Activated CD8-positive, alpha-beta T cell treated with anti-CD3 and anti-CD28 coated beads for 36 hours (primary cell): Measurements from ENCODE around the gene WNT11. TPM values are rescaled to one million over a fixed set of nuclear protein-coding genes. Genes with fewer than 3 reads are reported as not detected.

ENCODE experiments used
- ATAC-seq: fragments of 200-7000 bp; cut with Tn5 transposase; one replicate; pipeline ENCODE4 v1.10.0; 2021; ENCODE audit warnings: mild to moderate bottlenecking, moderate library complexity
- CTCF ChIA-PET: fragments of 350-600 bp; sonication (Branson Sonifier 250); formaldehyde crosslinking; loops from one replicate; lab custom pipeline; 2021; ENCODE audit warnings: antibody characterized with exemption; lab: Charles Lee
- POLR2A ChIA-PET: fragments of 350-600 bp; sonication (Branson Sonifier 250); formaldehyde crosslinking; loops from one replicate; lab custom pipeline; 2021; ENCODE audit warnings: antibody characterized with exemption; lab: Charles Lee
- DNase-seq: peaks from one replicate; pipeline ENCODE4 v3.0.0-alpha.2; 2020
- H3K27ac Mint-ChIP-seq: one replicate; pipeline ENCODE4 v1.8.0; 2021; ENCODE audit warnings: mild to moderate bottlenecking, mixed read lengths
- H3K27me3 Mint-ChIP-seq: one replicate; pipeline ENCODE4 v1.8.0; 2021; ENCODE audit warnings: mixed read lengths
- H3K36me3 Mint-ChIP-seq: one replicate; pipeline ENCODE4 v1.8.0; 2021; ENCODE audit warnings: low read depth, mixed read lengths
- H3K4me1 Mint-ChIP-seq: one replicate; pipeline ENCODE4 v1.8.0; 2021; ENCODE audit warnings: low read depth, mixed read lengths
- H3K4me3 Mint-ChIP-seq: one replicate; pipeline ENCODE4 v1.8.0; 2021; ENCODE audit warnings: mild to moderate bottlenecking, moderate library complexity, mixed read lengths
- H3K9me3 Mint-ChIP-seq: one replicate; pipeline ENCODE4 v1.8.0; 2021; ENCODE audit warnings: mixed read lengths
- intact Hi-C: fragments of 100-400 bp; cut with micrococcal nuclease; formaldehyde crosslinking; loops from one replicate; pipeline ENCODE4 v1.10.0; 2022
- total RNA-seq, 2 experiments: library from RNA; stranded (reverse); gene quantifications; one replicate each; pipeline ENCODE4 v1.2.3, GENCODE V29; 2021
- TF ChIP-seq, protein P1 (sequence below): fragments of 200-600 bp; IDR thresholded peaks from one replicate; pipeline ENCODE4 v1.8.0; 2022; ENCODE audit warnings: antibody characterized with exemption, mild to moderate bottlenecking

WNT11 gene
- total RNA-seq, 2 experiments from 2014 or later = 0.32 to 0.43 TPM

DNA sequence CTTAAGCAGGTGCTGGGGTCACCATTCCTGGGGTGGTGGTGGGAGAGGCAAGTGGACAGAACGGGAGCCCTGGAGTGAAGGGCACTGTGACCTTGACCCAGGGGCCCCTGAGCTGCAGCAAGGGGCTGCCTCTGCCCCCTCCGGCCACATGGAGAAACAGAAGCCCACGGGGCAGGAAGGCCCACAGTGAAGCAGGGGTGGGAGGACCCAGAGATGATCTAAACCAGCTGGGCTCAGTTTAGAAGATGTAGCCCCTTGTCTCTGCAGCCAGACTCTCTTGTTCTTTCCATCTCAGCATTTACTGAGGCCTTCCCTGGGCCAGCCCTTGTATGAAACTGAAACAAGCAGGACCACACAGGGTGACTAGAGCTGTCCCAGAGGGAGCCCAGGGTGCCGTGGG lies 30.5 kb downstream of the WNT11 start:
- H3K27me3 Mint-ChIP-seq = no peaks in the 10 kb centered on the region
- POLR2A ChIA-PET = no interaction called here

DNA sequence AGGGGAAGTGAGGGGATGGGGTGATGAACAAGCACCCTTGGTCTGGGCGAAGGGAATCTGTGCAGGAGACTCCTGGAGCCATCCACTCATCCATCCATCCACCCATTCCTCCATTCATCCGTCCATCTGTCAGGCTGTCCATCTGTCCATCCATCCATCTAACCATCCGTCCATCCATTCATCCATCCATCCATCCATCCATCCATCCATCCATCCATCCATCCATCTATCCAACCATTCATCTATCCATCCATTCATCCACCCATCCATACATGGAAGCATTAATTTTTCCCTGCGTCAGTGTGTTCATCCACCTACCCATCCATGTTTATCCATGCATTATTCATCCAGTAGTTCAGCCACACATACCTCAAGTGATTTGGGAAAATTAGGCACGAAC lies 32.0 kb downstream of the WNT11 start:
- TF ChIP-seq, protein P1, sequence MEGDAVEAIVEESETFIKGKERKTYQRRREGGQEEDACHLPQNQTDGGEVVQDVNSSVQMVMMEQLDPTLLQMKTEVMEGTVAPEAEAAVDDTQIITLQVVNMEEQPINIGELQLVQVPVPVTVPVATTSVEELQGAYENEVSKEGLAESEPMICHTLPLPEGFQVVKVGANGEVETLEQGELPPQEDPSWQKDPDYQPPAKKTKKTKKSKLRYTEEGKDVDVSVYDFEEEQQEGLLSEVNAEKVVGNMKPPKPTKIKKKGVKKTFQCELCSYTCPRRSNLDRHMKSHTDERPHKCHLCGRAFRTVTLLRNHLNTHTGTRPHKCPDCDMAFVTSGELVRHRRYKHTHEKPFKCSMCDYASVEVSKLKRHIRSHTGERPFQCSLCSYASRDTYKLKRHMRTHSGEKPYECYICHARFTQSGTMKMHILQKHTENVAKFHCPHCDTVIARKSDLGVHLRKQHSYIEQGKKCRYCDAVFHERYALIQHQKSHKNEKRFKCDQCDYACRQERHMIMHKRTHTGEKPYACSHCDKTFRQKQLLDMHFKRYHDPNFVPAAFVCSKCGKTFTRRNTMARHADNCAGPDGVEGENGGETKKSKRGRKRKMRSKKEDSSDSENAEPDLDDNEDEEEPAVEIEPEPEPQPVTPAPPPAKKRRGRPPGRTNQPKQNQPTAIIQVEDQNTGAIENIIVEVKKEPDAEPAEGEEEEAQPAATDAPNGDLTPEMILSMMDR = no peak
- H3K4me1 Mint-ChIP-seq = peaks cover 5% of the 10 kb centered on the region
- POLR2A ChIA-PET = no interaction called here
- H3K27me3 Mint-ChIP-seq = no peaks in the 10 kb centered on the region
- H3K27ac Mint-ChIP-seq = no peak overlapping the region
- H3K4me3 Mint-ChIP-seq = no peak overlapping the region
- H3K36me3 Mint-ChIP-seq = no peaks in the 10 kb centered on the region
- ATAC-seq = no peak
- CTCF ChIA-PET = no interaction called here
- no peak for DNase-seq
- intact Hi-C loops = no loop called here
- H3K9me3 Mint-ChIP-seq = no peaks in the 10 kb centered on the region

More for the DNA sequence above, 30.5 kb downstream of the WNT11 start:
- H3K36me3 Mint-ChIP-seq = no peaks in the 10 kb centered on the region
- no peak for DNase-seq
- CTCF ChIA-PET = interaction anchor here (1.1 kb wide), 1 partner anchor 23 kb away, joined by 3 read pairs; no protein-coding TSS in a partner anchor
- peaks cover 5% of the 10 kb centered on the region for H3K4me1 Mint-ChIP-seq
- ATAC-seq = no peak
- no peak overlapping the region for H3K4me3 Mint-ChIP-seq
- intact Hi-C loops = no loop called here
- TF ChIP-seq, protein P1 = no peak
- H3K27ac Mint-ChIP-seq = no peak overlapping the region
- no peaks in the 10 kb centered on the region for H3K9me3 Mint-ChIP-seq

DNA sequence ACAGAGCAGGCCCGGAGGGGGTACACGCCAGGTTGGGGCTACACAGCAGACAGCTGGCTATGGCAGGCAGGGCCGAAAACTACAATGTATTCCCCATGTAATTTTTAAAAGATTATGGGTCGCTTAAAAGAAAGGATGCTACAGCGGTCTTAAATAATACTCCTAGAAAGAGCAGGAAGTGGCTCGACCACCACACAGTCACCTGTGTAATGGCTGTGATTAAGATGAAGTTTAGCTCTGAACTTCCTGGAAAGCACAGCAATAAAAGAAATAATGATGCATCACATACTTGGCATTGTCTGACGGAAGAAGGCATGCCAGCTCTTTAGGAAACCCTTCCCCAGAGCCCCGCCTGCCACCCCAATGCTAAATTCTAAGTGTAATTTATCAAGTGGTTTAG lies 32.6 kb downstream of the WNT11 start:
- Mint-ChIP-seq H3K9me3 (no peaks in the 10 kb centered on the region), H3K27ac (no peak overlapping the region), H3K4me3 (no peak overlapping the region), H3K4me1 (peaks cover 5% of the 10 kb centered on the region), H3K36me3 (no peaks in the 10 kb centered on the region), H3K27me3 (no peaks in the 10 kb centered on the region)
- TF ChIP-seq, protein P1 = no peak
- intact Hi-C loops = no loop called here
- peak; percentile 26 for DNase-seq
- ChIA-PET CTCF (no interaction called here), POLR2A (no interaction called here)
- ATAC-seq = no peak

DNA sequence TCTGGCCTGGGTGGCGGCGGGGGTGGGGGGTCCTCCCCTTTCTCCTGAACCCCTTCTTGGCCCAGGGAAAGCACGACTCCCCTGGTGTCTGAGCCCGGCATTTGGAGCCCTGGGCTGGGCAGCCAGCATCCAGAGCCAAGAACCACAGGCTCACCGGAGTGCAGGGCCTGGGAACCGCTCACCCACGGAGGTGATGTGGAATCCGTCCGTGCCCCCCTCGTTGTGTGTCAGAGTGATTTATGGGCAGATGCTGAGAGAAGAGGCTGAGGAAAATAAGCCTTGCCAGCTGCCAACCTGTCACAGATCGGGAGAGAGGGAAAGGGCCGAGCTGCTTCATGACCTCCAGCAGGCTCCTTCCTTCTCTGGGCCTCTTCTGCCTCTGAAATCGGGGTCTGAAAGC lies 33.7 kb downstream of the WNT11 start:
- ATAC-seq (no peak), DNase-seq (no peak)
- ChIA-PET CTCF (interaction anchor here (1.4 kb wide), 1 partner anchor 21 kb away, joined by 4 read pairs; no protein-coding TSS in a partner anchor), POLR2A (no interaction called here)
- no peaks in the 10 kb centered on the region for H3K36me3 Mint-ChIP-seq
- intact Hi-C loops = no loop called here
- TF ChIP-seq, protein P1 = no peak
- no peaks in the 10 kb centered on the region for H3K9me3 Mint-ChIP-seq
- no peaks in the 10 kb centered on the region for H3K27me3 Mint-ChIP-seq
- H3K4me1 Mint-ChIP-seq = peaks cover 5% of the 10 kb centered on the region
- no peak overlapping the region for H3K27ac Mint-ChIP-seq
- H3K4me3 Mint-ChIP-seq = no peak overlapping the region

DNA sequence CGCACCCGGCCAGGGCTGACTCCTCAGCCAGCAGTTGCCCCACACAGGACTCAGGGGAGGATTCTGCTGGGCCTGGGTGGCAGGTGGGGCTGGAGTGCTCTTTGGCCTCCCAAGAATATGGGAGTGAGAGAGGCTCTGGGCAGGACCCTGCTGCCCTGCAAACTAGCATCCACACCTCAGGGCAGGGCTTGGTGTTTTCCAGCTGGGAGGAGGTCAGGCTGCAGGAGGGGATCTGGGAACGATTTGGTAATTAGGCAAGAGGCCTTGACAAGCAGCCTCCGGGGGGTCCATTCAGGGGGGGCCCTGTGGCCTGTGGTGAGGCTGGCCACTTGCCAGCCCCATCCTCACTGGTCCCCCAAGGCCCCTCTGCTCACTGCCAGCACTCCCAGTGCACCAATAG lies 35.8 kb downstream of the WNT11 start:
- POLR2A ChIA-PET = no interaction called here
- Mint-ChIP-seq H3K4me3 (no peak overlapping the region), H3K27ac (no peak overlapping the region), H3K4me1 (peaks cover 7% of the 10 kb centered on the region), H3K36me3 (no peaks in the 10 kb centered on the region), H3K9me3 (no peaks in the 10 kb centered on the region), H3K27me3 (no peaks in the 10 kb centered on the region)
- TF ChIP-seq, protein P1 = no peak
- ATAC-seq = no peak
- intact Hi-C loops = no loop called here
- CTCF ChIA-PET = no interaction called here
- DNase-seq = no peak
